Pancreas (tissue), 10 donors: ENCODE measurements around the gene ADCY1. TPM values are rescaled to one million over a fixed set of nuclear protein-coding genes. Genes with fewer than 3 reads are reported as not detected.

ENCODE experiments used
- ATAC-seq, 4 donors: fragments of 200-7000 bp; cut with Tn5 transposase; one replicate each; pipeline versions ENCODE4 v1.8.0 to v1.9.1; 2020; ENCODE audit warnings: mild to moderate bottlenecking in 4 of 4, moderate library complexity in 4 of 4
- DNase-seq, 6 donors: peaks; one replicate each; pipeline ENCODE4 v3.0.0-alpha.2; 2020
- FAIRE-seq: peaks from 2 replicates; lab custom pipeline; 2012; peaks lifted over from hg19 to GRCh38; lab: Jason Lieb, UNC
- H3K27ac ChIP-seq, 4 donors: fragments of 200-600 bp; sonication (generic); 1 replicate in 3 of 4; 2 replicates in 1 of 4; pipeline versions ENCODE4 v1.5.0 to v1.8.0; 2020
- H3K27me3 ChIP-seq, 4 donors: fragments of 200-600 bp; one replicate each; pipeline ENCODE4 v1.8.0; 2021
- H3K36me3 ChIP-seq, 3 donors: fragments of 200-600 bp; sonication (generic) in 1 of 3; one replicate each; pipeline versions ENCODE4 v1.5.0 to v1.8.0; 2020 to 2021
- H3K4me1 ChIP-seq, 3 donors: fragments of 200-600 bp; one replicate each; pipeline ENCODE4 v1.8.0; 2021
- H3K4me3 ChIP-seq, 4 donors: fragments of 200-600 bp; sonication (generic) in 2 of 4; one replicate each; pipeline versions ENCODE4 v1.5.0 to v1.8.0; 2020 to 2021
- H3K9me3 ChIP-seq, 4 donors: fragments of 200-600 bp; one replicate each; pipeline ENCODE4 v1.8.0; 2021
- WGBS, 2 donors: extraction: QIAGEN DNeasy Blood & Tissue Kit; methylation state at CpG; one replicate each; pipeline ENCODE4 v1.1.7; 2013; 5-methylcytosine and 5-hydroxymethylcytosine counted together
- intact Hi-C, 3 donors: fragments of 100-400 bp; cut with DNase I; formaldehyde crosslinking; loops; one replicate each; pipeline versions ENCODE4 v1.11.1 to v1.14.2; 2022
- polyA plus RNA-seq, 2 donors: library from polyadenylated mRNA; stranded (reverse); fragments of 200-250 nt; gene quantifications; one replicate each; pipeline ENCODE4 v1.2.3, GENCODE V29; 2013
- total RNA-seq, 6 donors: library from RNA; stranded (reverse); fragmentation: NEBNext Ultra II Directional in 4 of 6; extraction: Animal tissue kit (Norgen Biotek cat#: 25700) in 4 of 6; gene quantifications; one replicate each; pipeline versions ENCODE4 v1.2.1 to v1.2.4, GENCODE V29; 2021 to 2023
- TF ChIP-seq, protein P1 (sequence below), 4 donors: fragments of 200-600 bp; sonication (generic) in 3 of 4; IDR thresholded peaks; one replicate each; pipeline versions ENCODE4 v1.5.0 to v1.8.0; 2021; ENCODE audit warnings: antibody characterized with exemption in 4 of 4
- donor health status: healthy with polysubstance abuse.
- donor health status: DM: no; HTN: no; CAD: no; lungs with moderate emphysema.
- donor health status: DM: no; HTN: no; CAD: no.
- donor health status: control.
- donor health status: control.
- donor health status: Bipolar disorder and iron deficiency.
- donor health status: DM: yes; HTN: yes; CAD: no.
- donor health status: DM: no; HTN: no; CAD: no.
- donor health status: DM: no; HTN: no; CAD: no.
- donor health status: DM: yes; HTN: yes; CAD: no.

Gene ADCY1
- total and polyA plus RNA-seq, 8 donors, result 1.0 to 5.8 (median 4.2) TPM

DNA sequence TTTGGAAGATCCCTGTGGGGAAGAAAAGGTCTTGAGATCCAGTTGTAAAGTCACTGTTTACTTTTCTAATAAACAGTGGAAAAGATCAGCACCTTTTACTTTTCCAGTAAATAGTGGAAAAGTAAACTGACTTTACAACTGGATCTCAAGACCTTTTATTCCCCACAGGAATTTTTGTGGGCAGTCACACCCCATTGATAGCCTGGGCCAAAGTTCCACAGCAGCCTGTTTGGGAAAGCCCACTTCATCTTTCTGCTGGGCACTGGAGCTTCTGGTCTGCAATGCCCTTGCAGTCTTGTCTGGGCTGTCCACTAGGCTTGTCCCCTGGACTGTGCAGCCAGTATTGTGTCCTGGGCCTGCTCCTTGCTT is 50.2 kb downstream of the ADCY1 start:
- Histone ChIP-seq H3K4me3 (no peak overlapping the region), H3K4me1 (no peaks in the 10 kb centered on the region), H3K9me3 (no peaks in the 10 kb centered on the region), H3K27me3 (no peaks in the 10 kb centered on the region), H3K27ac (no peak overlapping the region), H3K36me3 (no peaks in the 10 kb centered on the region)
- TF ChIP-seq, protein P1, sequence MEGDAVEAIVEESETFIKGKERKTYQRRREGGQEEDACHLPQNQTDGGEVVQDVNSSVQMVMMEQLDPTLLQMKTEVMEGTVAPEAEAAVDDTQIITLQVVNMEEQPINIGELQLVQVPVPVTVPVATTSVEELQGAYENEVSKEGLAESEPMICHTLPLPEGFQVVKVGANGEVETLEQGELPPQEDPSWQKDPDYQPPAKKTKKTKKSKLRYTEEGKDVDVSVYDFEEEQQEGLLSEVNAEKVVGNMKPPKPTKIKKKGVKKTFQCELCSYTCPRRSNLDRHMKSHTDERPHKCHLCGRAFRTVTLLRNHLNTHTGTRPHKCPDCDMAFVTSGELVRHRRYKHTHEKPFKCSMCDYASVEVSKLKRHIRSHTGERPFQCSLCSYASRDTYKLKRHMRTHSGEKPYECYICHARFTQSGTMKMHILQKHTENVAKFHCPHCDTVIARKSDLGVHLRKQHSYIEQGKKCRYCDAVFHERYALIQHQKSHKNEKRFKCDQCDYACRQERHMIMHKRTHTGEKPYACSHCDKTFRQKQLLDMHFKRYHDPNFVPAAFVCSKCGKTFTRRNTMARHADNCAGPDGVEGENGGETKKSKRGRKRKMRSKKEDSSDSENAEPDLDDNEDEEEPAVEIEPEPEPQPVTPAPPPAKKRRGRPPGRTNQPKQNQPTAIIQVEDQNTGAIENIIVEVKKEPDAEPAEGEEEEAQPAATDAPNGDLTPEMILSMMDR (IDR thresholded peaks at IDR 0.05), result no peak
- DNase-seq, result no peak
- ATAC-seq, result peak in 1 of 4 donors; percentile 32
- intact Hi-C loops, result no loop called here
- no peak for FAIRE-seq

DNA sequence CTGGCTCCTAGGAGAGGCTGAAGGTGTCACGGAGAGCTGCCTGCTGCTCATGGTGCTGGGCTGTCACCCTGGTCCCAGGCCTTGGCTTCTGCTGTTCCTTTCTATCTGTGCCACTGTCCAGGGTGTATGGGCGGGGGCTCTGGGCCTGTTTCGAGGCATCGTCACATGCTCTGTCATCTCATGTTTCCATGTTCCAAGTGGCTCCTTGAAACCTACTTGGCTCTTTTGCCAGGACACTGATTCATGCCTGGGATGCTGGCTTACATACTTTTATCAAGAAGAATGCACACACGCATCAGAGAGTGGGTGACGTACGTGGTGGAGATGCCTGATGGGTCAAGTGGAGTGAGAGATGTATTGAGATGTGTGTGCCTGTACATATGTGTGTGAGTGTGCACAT is 50.9 kb downstream of the ADCY1 start:
- FAIRE-seq (no peak), ATAC-seq (no peak), DNase-seq (no peak)
- Histone ChIP-seq H3K27ac (no peak overlapping the region), H3K4me1 (no peaks in the 10 kb centered on the region), H3K36me3 (no peaks in the 10 kb centered on the region), H3K27me3 (no peaks in the 10 kb centered on the region), H3K4me3 (no peak overlapping the region), H3K9me3 (no peaks in the 10 kb centered on the region)
- TF ChIP-seq, protein P1 (IDR thresholded peaks at IDR 0.05), result no peak
- intact Hi-C loops, result no loop called here
- WGBS, 2 donors, result 90 to 95% methylated on average over 7 of the region's 7 CpGs

DNA sequence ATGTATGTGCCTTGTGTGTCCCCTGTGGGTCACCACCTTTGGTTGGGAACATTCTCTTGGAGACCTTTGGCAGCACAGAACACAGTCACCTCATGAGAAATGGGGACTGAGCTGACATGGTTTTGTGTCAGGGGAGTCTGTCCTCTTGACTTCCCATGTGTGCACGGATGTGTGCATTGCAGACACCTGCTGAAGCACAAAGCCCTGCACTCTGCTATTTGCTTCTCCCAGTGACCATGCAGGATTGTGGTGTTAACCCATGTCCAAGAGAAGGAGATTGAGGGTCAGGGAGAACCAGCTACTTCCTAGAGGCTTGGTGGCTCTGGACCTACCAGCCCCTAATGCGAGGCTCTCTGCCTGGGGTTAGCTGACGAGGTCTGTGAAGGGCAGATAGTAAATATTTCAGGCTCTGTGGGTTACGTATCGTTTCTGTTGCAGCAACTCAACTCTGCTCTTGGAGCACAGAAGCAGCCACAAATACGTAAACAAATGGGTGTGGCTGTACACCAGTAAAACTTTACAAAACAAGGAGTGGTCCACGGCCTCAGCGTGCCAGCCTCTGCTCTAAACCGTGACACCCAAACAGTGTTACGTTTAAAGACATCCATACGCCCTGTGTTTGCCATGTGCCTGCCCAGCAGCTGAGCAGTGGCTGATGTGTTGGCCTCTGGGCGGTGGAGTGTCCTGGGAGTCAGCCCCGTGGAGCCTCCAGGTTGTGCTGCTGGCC is 51.7 kb downstream of the ADCY1 start:
- DNase-seq (no peak), FAIRE-seq (no peak), ATAC-seq (no peak)
- H3K27me3 ChIP-seq, result no peaks in the 10 kb centered on the region
- no peak overlapping the region for H3K4me3 ChIP-seq
- TF ChIP-seq, protein P1 (IDR thresholded peaks at IDR 0.05), result no peak
- H3K27ac ChIP-seq, result no peak overlapping the region
- intact Hi-C loops, result no loop called here
- no peaks in the 10 kb centered on the region for H3K36me3 ChIP-seq
- no peaks in the 10 kb centered on the region for H3K9me3 ChIP-seq
- 89 to 91% methylated on average over 13 of the region's 13 CpGs for WGBS, 2 donors
- H3K4me1 ChIP-seq, result no peaks in the 10 kb centered on the region

DNA sequence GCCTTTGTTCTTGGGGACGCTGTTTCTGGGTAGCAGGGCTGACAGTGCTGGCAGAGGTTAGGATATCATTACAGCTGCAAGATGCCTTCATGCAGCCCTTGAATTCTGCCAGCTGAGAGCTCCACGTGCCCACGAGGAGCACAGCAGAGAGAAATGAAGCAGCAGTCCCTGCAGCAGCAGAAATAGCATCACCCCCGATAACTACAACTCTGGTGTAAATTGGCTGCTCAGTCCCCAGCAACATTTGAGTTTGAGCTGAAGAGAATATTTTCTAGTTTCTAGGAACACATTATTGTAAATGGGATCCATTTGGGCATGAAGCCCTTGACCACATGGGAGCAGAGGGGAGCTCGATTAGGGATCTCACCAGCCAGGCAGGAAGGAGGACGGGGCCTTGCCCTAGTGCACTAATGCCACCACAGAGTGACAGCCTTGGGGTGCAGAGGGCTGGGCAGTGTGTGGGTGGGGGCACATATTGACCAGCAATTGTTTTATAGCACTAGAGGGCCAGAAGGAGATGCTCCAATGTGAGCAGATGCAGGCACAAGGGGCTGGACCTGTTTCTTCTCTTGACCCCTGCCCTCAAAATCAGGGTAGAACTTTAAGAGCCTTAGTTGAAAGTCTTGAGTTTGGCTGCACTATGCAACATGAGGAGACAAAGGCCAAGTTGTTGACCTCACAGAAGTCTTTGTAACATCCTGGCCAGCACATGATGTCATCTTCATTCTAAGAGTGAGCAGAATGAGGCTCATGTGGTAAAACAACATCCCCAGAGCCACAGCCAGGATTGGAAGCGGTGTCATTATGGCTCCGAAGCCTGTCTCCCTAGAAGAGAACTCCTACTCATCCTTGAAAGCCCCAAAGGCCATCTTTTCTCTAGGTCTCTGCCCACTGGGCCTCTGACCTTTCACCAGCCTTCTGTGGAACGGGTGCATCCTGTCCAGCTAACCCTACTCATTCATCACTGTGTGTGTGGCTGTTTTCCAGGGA is 52.6 kb downstream of the ADCY1 start:
- Histone ChIP-seq H3K27me3 (no peaks in the 10 kb centered on the region), H3K9me3 (no peaks in the 10 kb centered on the region), H3K27ac (no peak overlapping the region), H3K4me3 (no peak overlapping the region), H3K4me1 (no peaks in the 10 kb centered on the region), H3K36me3 (no peaks in the 10 kb centered on the region)
- no peak for ATAC-seq
- intact Hi-C loops, result no loop called here
- TF ChIP-seq, protein P1 (IDR thresholded peaks at IDR 0.05), result no peak
- no peak for DNase-seq
- FAIRE-seq, result no peak
- WGBS, 2 donors, result 84 to 89% methylated on average over 9 of the region's 9 CpGs
